PC-9 (cell line): ENCODE data around the gene SRGAP3. TPM values are rescaled to one million over a fixed set of nuclear protein-coding genes. Genes with fewer than 3 reads are reported as not detected.

Experiments
- BruUV-seq: library from RNA; stranded (reverse); fragments of 400-500 nt; replicated peaks from 2 replicates; lab custom pipeline; 2021; lab: Mats Ljungman, UMichigan
- CTCF ChIA-PET: fragments of 300-600 bp; sonication (Branson Sonifier 250); formaldehyde crosslinking; loops from one replicate; lab custom pipeline; 2022; ENCODE audit warnings: antibody characterized with exemption; lab: Charles Lee
- POLR2A ChIA-PET: fragments of 300-600 bp; sonication (Branson Sonifier 250); formaldehyde crosslinking; loops from one replicate; lab custom pipeline; 2022; ENCODE audit warnings: antibody characterized with exemption; ENCODE audit not compliant: unreplicated experiment; lab: Charles Lee
- DNase-seq, 2 experiments: peaks; one replicate each; pipeline versions ENCODE4 v3.0.0 to v3.0.0-alpha.2; 2015 to 2022; ENCODE audit warnings: mixed read lengths in 1 of 2
- H2AFZ ChIP-seq: fragments of 200-600 bp; sonication (generic); 2 replicates; pipeline ENCODE4 v1.8.1; 2017; ENCODE audit warnings: antibody characterized with exemption
- H3F3A ChIP-seq: fragments of 200-600 bp; sonication (generic); 2 replicates; pipeline ENCODE4 v1.8.1; 2017; ENCODE audit warnings: antibody characterized with exemption, mild to moderate bottlenecking, low read depth; ENCODE audit not compliant: insufficient read depth
- H3K27ac ChIP-seq: fragments of 200-600 bp; sonication (generic); 2 replicates; pipeline ENCODE4 v1.6.1; 2016; ENCODE audit warnings: mixed run types
- H3K27me3 ChIP-seq: fragments of 200-600 bp; sonication (generic); 2 replicates; pipeline ENCODE4 v1.6.1; 2016; ENCODE audit warnings: low read depth, mixed run types; ENCODE audit not compliant: insufficient read depth
- H3K36me3 ChIP-seq: fragments of 200-600 bp; sonication (generic); 2 replicates; pipeline ENCODE4 v1.6.1; 2016; ENCODE audit warnings: low read depth, mixed run types
- H3K4me1 ChIP-seq: fragments of 200-600 bp; sonication (generic); replicated peaks from 2 replicates; pipeline ENCODE4 v1.6.1; 2016; ENCODE audit warnings: mixed run types; ENCODE audit not compliant: insufficient read depth
- H3K4me2 ChIP-seq: fragments of 200-600 bp; sonication (generic); 2 replicates; pipeline ENCODE4 v1.6.1; 2017; ENCODE audit warnings: mixed run types
- H3K4me3 ChIP-seq: fragments of 200-600 bp; sonication (generic); 2 replicates; pipeline ENCODE4 v1.6.1; 2016; ENCODE audit warnings: mixed run types
- H3K79me2 ChIP-seq: fragments of 200-600 bp; sonication (generic); 2 replicates; pipeline ENCODE4 v1.6.1; 2017; ENCODE audit warnings: low read depth, mixed run types
- H3K9me2 ChIP-seq: fragments of 200-600 bp; sonication (generic); 2 replicates; pipeline ENCODE4 v1.8.1; 2017; ENCODE audit warnings: mild to moderate bottlenecking; ENCODE audit not compliant: insufficient read depth
- H3K9me3 ChIP-seq: fragments of 200-600 bp; sonication (generic); 2 replicates; pipeline ENCODE4 v1.8.1; 2016; ENCODE audit warnings: low read depth; ENCODE audit not compliant: insufficient read depth
- H4K20me1 ChIP-seq: fragments of 200-600 bp; sonication (generic); 2 replicates; pipeline ENCODE4 v1.8.1; 2017; ENCODE audit not compliant: insufficient read depth
- CTCF ChIP-seq: fragments of 200-600 bp; sonication (generic); conservative IDR thresholded peaks from 2 replicates; pipeline ENCODE4 v1.6.1; 2017; ENCODE audit warnings: mixed run types, antibody characterized with exemption, mild to moderate bottlenecking, moderate library complexity
- EZH2 ChIP-seq: fragments of 200-600 bp; sonication (generic); IDR thresholded peaks from 2 replicates; pipeline ENCODE4 v1.8.0; 2017; ENCODE audit warnings: antibody characterized with exemption, low read depth
- intact Hi-C: fragments of 100-400 bp; cut with micrococcal nuclease; formaldehyde crosslinking; loops from one replicate; pipeline ENCODE4 v1.10.0; 2022; ENCODE audit not compliant: unreplicated experiment
- total RNA-seq: library from RNA; stranded (reverse); gene quantifications from 2 replicates; pipeline ENCODE4 v1.2.3, GENCODE V29; 2021

Gene SRGAP3
- total RNA-seq, 1 experiment from 2014 or later = 17.5 TPM

DNA sequence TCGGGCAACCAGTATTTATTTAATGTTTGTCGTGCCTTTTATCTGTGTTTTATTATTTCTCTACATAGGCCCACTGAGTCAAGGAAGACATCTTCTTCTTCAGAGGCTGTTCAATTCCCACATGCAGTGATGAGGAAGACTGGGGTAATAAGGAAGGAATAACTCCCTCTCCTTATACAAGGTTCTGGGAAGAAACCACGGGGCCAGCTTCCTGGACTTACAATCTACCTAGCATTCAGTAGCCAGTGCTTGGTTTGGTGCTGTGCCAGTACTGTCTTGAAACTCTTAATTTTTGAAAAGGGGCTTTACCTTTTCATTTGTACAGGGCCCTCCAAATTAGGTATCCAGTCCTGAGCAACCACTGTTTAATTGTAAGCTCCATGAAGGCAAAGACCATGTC is 51.2 kb downstream of the SRGAP3 start:
- Histone ChIP-seq H2AFZ (no peak overlapping the region), H3K9me2 (no peaks in the 10 kb centered on the region), H3K4me2 (no peak overlapping the region), H3F3A (no peaks in the 10 kb centered on the region), H4K20me1 (no peaks in the 10 kb centered on the region), H3K27ac (no peak overlapping the region), H3K79me2 (no peaks in the 10 kb centered on the region), H3K27me3 (0 out of 2 replicates have a peak, but pooled peaks cover 5% of the 10 kb centered on the region), H3K4me1 (no peaks in the 10 kb centered on the region), H3K4me3 (no peak overlapping the region), H3K36me3 (no peaks in the 10 kb centered on the region), H3K9me3 (no peaks in the 10 kb centered on the region)
- ChIA-PET POLR2A (no interaction called here), CTCF (no interaction called here)
- TF ChIP-seq CTCF = no peak
- no peak for TF ChIP-seq EZH2
- intact Hi-C loops = loop anchor here (1.0 kb wide), 1 partner anchor 16 kb away; no protein-coding TSS in a partner anchor
- no TSS peak for BruUV-seq
- no peak for DNase-seq

DNA sequence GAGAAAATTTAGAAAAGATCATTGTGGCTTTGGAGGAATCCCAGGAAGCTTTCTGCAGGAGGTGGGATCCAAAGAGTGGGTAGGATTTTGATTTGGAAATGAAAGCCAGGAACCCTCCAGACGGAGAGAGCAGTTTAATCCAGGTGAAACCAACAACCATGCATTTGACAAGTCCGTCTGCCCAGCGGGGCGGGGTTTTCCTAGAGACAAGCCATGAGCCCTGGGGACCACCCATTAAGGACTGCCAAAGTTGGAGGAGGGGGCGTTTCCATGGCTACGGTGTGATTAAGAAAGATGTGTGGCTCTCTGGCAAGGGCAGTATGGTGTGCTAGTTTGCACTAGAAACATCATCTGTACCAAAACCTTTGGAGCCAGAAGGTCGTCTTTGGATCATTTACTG is 53.4 kb downstream of the SRGAP3 start:
- no peak for TF ChIP-seq CTCF
- TF ChIP-seq EZH2 = no peak
- ChIA-PET POLR2A (no interaction called here), CTCF (no interaction called here)
- no peak overlapping the region for H2AFZ ChIP-seq
- H3K4me2 ChIP-seq = no peak overlapping the region
- 0 out of 2 replicates have a peak, but pooled peaks cover 5% of the 10 kb centered on the region for H3K27me3 ChIP-seq
- no peaks in the 10 kb centered on the region for H3K36me3 ChIP-seq
- no peaks in the 10 kb centered on the region for H3K79me2 ChIP-seq
- no peak for DNase-seq
- no peaks in the 10 kb centered on the region for H3K4me1 ChIP-seq
- no peak overlapping the region for H3K4me3 ChIP-seq
- no peak overlapping the region for H3K27ac ChIP-seq
- no peaks in the 10 kb centered on the region for H3F3A ChIP-seq
- no TSS peak for BruUV-seq
- H3K9me3 ChIP-seq = no peaks in the 10 kb centered on the region
- intact Hi-C loops = no loop called here
- no peaks in the 10 kb centered on the region for H3K9me2 ChIP-seq
- no peaks in the 10 kb centered on the region for H4K20me1 ChIP-seq

- no peak overlapping the region for H3K4me2 ChIP-seq
- no peaks in the 10 kb centered on the region for H3K9me3 ChIP-seq
- H4K20me1 ChIP-seq = no peaks in the 10 kb centered on the region
- no TSS peak for BruUV-seq
- POLR2A ChIA-PET = no interaction called here
- 0 out of 2 replicates have a peak, but pooled peaks cover 5% of the 10 kb centered on the region for H3K27me3 ChIP-seq
- no peak overlapping the region for H2AFZ ChIP-seq
- no peaks in the 10 kb centered on the region for H3F3A ChIP-seq
- H3K4me1 ChIP-seq = no peaks in the 10 kb centered on the region
- no peaks in the 10 kb centered on the region for H3K36me3 ChIP-seq
- no peak overlapping the region for H3K4me3 ChIP-seq
- DNase-seq = no peak
- H3K79me2 ChIP-seq = no peaks in the 10 kb centered on the region
- no peaks in the 10 kb centered on the region for H3K9me2 ChIP-seq
- H3K27ac ChIP-seq = no peak overlapping the region
- intact Hi-C loops = no loop called here
- TF ChIP-seq CTCF (no peak), EZH2 (no peak)
- CTCF ChIA-PET = no interaction called here
Observed at GRCh38 chr3:9195390-9195789, 54.1 kb downstream of the SRGAP3 start.
